HG03469 (cell line): Measurements from ENCODE around the gene CBX8.

Experiments
- ATAC-seq: cut with Tn5 transposase; IDR thresholded peaks from one replicate; pipeline ENCODE4 v1.9.1; 2021; ENCODE audit warnings: mild to moderate bottlenecking, moderate library complexity, moderate number of reproducible peaks; ENCODE audit not compliant: unreplicated experiment

CBX8 gene

DNA sequence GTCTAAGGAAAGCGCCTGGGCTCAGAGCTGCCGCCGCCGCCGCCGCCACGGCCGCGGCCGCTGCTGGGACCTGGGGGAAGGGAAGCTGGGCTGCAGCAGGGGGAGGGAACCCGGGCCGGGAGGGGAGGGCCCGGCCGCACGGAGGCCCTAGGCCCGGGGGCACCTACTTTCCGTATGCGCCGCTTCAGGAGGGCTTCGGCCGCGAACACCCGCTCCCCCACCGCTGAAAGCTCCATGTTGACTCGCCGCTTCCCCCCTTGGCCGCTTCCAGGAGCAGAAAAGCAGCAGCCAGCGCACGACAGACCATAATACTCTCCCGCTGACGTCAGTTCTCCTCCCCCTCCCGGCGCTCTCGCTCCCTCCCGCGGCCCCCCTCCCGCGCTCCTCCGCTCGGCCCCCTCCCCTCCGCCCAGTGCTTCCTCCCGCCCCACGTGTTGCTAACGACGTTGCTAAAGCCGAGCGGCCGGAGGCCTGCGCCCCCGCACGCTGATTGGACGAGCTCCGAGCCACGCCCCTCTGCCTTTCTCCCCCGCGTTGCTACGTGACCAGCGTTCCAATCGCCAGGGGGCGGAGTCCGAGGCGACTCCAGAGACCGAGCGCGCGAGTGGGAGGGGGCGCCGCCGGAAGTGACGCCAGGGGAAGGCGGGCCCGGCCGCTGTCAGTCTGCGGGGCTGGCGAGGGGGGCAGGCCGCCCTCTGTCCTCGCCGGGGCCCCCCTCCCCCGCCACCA is at the start of gene CBX8:
CBX8 (minus strand) TSS at position 315 of the 729 bp plus-strand sequence; CDS start at position 236, 79 bp downstream.
- ATAC-seq = peak; percentile 78

DNA sequence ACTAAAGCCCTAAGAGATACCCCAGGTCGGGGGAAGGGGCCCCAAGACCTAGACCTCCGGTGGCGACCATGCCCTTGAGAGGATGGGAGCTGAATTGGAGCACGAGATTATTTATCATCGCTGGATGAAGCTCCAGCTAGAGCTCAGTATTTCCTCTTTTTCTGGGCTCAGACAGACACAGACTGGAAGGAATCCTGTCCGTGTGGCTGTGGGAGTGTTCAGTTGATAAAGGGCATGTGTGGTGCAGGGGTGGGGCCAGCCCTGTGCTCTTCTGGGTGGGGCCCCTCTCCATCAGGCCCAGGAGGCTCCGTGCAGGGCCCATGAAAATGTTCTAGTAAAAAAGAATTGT is 48.7 kb upstream of the CBX8 start:
- ATAC-seq = no peak

- no peak for ATAC-seq
Observed at GRCh38 chr17:79844869-79845600, 48.2 kb upstream of the CBX8 start.

GRCh38 chr17:79843816-79844800 is 47.2 kb upstream of the CBX8 start:
- no peak for ATAC-seq

DNA sequence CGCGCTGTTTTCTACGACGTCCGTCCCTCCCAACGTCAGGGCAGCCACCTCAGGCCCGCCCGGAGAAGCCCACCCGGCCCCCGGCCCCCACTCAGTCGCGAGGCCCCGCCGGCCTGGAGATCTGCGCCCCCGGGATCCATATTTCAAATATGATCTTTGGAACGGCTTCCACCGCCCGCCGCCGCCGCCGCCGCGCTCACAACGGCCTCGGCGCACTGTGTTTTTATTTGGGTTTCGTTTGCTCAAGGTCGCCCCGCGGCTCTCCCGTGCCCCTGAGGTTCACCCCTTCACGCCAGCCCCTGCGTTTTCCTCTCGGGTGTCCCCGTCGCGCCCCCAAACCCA is 46.6 kb upstream of the CBX8 start:
- no peak for ATAC-seq

DNA sequence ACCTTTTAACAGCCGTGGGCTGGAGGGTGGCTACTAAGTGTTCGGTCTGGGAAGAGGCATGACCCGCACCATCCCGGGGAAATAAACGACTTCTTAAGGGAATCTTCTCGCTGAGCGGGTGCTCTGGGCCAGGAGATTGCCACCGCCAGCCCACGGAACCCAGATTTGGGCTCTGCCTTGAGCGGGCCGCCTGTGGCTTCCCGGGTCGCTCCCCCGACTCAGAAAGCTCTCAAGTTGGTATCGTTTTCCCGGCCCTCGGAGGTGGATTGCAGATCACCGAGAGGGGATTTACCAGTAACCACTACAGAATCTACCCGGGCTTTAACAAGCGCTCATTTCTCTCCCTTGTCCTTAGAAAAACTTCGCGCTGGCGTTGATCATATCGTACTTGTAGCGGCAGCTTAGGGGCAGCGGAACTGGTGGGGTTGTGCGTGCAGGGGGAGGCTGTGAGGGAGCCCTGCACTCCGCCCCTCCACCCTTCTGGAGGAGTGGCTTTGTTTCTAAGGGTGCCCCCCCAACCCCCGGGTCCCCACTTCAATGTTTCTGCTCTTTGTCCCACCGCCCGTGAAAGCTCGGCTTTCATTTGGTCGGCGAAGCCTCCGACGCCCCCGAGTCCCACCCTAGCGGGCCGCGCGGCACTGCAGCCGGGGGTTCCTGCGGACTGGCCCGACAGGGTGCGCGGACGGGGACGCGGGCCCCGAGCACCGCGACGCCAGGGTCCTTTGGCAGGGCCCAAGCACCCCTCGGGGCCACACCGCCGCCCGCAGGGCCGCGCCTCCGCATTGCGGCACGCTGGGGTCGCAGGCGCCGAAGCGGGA is 46.0 kb upstream of the CBX8 start:
- no peak for ATAC-seq

DNA sequence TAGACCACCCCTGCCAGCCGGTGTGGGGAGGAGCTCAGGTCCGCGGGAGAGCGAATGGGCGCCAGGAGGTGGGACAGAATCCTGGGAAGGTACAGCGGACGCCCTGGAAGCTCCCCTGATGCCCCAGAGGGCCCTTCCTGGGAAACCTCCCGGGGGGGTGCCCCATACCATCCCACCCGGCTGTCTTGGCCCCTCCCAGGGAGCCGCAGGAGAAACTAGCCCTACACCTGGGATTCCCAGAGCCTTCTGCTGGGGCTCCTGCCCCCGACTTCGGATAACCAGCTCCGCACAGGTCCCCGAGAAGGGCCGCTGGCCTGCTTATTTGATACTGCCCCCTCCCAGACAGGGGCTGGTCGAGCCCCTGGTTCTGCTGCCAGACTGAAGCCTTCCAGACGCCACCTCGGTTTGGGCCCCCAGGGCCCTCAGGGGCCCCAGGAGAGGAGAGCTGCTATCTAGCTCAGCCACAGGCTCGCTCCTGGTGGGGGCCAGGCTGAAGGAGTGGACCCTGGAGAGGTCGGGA is 45.3 kb upstream of the CBX8 start:
- no peak for ATAC-seq

DNA sequence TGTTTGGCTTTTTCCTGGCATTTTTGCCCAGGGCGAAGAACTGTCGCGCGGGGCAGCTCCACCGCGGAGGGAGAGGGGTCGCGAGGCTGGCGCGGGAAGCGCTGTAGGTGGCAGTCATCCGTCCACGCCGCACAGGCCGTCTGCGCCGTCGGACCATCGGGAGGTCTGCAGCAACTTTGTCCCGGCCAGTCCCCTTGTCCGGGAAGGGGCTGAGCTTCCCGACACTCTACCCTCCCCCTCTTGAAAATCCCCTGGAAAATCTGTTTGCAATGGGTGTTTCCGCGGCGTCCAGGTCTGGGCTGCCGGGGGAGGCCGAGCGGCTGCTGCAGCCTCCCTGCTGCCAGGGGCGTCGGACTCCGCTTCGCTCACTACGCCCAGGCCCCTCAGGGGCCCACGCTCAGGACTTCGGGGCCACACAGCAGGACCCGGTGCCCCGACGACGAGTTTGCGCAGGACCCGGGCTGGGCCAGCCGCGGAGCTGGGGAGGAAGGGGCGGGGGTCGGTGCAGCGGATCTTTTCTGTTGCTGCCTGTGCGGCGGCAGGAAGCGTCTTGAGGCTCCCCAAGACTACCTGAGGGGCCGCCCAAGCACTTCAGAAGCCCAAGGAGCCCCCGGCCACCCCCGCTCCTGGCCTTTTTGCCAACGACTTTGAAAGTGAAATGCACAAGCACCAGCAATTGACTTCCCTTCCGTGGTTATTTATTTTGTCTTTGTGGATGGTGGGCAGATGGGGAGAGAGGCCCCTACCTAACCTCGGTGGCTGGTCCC is 44.7 kb upstream of the CBX8 start:
- ATAC-seq = no peak

- no peak for ATAC-seq
Observed at GRCh38 chr17:79840989-79841286, 44.1 kb upstream of the CBX8 start.

GRCh38 chr17:79840269-79840988 is 43.6 kb upstream of the CBX8 start:
- ATAC-seq = no peak

GRCh38 chr17:79839356-79840268 is 42.7 kb upstream of the CBX8 start, which contains the start of gene CBX4:
Gene CBX4 (minus strand): TSS chr17:79839440. CDS start chr17:79839251, 189 bp downstream.
- peak; percentile 32 for ATAC-seq

DNA sequence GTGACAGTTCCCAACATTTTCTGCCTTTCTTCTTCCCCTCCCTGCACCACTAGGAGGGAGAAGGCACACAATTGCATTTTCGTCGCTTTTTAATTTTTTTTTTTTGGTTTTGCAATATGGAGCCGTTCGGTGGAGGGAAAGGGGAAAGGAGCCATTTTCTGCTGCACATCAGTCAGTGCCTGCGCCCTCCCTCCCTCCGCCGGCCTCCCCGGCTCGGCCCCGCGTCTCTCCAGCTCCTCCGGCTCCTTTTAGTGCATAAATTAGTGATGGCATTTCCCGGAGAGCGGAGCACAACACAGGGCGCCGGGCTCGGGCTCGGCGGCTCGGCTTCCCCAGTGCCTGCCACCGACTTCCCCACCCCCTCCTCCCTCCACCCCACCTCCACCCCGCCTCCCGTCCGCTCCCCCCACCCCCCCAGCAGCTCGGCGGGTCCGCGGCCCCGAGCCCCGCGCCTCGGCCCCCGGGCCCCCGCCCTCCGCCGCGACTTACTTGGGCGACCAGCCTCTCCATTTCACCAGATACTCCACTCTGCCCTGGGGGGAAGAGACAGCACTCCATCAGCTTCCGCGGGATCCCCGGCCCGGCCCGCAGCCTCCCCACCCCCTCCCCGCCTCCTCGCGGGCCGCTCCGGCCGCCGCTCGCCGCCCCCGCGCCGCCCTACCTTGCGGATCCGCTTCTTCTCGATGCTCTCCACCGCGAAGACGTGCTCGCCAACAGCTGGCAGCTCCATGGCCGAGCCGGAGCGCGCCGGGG is 41.8 kb upstream of the CBX8 start:
- ATAC-seq = peak; percentile 7

GRCh38 chr17:79837888-79838521 is 41.1 kb upstream of the CBX8 start:
- no peak for ATAC-seq

DNA sequence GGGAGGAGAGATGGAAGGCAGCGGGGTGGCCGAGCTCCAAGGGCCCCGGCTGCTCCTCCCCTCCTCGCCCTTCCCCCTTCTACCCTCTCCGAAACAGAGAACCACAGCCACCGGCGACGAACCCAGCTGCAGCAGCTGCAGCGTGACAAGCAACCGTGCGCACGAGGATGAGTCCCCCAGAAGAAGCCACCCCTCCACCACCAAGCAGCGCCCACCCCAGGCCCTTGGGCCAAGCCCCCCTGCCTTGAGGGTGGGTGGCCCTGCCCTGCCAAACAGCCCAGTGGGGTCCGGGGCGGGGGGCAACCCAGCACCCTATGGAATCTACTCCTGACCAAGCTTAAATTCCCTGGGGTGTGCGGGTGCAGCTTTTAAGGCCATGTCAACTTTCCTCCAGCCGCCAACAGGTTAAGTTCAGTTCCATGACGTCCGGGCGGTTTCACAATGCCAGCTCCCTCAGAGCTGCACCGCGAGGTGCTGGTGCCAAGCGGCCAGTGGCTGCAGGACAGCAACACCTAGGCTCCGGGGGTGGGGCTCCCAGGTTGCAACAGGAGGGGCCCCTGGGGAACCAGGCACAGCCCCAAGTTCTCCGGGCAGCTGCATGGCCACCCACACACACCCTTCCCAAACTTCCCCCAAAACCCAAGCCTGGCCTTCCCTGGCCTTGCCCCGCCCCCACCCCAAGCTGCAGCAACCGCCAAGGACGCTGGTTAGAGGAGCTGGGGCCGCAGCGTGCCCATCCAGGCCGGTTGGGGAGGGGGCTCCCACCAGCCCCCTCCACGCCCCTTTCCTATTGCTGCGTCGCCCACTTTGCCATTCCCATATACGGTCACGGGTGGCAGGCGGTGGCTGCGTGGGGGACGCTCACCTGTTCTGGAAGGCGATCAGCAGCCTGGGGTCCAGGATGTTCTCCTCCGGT is 40.4 kb upstream of the CBX8 start:
- ATAC-seq = no peak

DNA sequence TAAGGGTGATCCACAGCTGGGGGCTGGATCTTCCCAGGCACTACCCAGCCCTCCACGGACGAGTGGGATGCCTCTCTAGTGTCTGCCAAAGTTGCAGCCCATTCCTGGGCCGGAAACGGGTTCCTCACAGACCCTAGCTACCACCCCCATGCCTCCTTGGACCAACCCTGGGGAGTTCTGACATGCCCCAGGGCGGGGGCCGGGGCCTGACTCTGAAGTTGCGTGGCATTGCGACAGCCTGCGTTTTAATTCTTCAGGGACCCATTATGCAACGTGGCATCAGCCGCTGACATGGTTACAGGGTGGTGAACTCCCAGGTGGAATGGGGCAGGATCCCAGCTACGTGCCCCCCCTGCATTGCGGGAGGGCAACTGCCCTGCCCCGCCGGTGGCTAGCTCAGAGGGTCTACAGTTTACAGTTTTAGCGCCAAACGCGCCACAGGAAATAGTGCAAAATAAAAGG is 39.7 kb upstream of the CBX8 start:
- no peak for ATAC-seq
